Measurements from ENCODE around the gene VAV1.
A peak's percentile ranks its signal among the peaks of the same experiment; 100 is the strongest.

Gene VAV1, protein sequence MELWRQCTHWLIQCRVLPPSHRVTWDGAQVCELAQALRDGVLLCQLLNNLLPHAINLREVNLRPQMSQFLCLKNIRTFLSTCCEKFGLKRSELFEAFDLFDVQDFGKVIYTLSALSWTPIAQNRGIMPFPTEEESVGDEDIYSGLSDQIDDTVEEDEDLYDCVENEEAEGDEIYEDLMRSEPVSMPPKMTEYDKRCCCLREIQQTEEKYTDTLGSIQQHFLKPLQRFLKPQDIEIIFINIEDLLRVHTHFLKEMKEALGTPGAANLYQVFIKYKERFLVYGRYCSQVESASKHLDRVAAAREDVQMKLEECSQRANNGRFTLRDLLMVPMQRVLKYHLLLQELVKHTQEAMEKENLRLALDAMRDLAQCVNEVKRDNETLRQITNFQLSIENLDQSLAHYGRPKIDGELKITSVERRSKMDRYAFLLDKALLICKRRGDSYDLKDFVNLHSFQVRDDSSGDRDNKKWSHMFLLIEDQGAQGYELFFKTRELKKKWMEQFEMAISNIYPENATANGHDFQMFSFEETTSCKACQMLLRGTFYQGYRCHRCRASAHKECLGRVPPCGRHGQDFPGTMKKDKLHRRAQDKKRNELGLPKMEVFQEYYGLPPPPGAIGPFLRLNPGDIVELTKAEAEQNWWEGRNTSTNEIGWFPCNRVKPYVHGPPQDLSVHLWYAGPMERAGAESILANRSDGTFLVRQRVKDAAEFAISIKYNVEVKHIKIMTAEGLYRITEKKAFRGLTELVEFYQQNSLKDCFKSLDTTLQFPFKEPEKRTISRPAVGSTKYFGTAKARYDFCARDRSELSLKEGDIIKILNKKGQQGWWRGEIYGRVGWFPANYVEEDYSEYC

DNA sequence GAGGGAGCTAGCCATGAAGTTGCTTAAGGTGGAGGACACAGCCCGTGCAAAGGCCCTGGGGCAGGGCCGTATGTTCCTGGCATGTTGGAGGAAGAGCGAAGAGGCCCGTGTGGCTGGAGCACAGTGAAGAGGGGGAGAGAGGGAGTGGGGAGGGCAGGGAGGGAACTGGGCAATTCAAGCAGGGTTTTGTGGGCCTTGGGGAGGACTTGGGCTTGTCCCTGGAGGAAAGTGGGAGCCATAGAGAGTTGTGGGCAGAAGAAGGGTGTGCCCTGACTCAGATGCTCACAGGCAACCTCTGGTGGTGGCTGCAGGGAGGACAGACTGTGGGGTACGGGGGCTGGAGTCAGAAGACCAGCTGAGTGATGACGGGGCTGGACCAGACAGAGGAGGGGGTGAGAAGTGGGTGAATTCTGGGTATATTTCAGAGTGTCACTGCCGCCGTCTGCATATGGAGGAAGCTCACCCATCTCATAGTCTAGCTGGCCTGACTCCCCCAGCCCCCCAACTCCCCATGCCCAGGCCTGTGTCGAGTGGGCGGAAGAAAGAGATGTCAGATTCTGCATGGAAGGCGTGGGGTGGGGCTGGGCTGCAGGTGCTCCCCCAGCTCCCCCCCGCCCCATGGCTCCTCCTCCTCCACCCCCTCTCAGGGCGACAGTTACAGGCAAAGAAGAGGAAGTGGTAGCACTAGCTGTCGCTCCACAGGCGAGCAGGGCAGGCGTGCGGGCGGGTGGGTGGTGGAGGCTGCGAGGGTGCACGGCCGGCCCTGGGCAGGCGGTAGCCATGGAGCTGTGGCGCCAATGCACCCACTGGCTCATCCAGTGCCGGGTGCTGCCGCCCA lies at the start of gene VAV1:
TSS of gene VAV1 (plus strand) at position 681 of the 838 bp plus-strand sequence. CDS start at position 781, 100 bp downstream.
- TF ChIP-seq Cebpa-rat (IDR thresholded peaks at IDR 0.05): no peak
- Histone ChIP-seq H3K27ac (peak within 1 kb of the TSS; percentile 85 to 96 (median 93)), H3K4me2 (peak within 1 kb of the TSS; percentile 79 to 98 (median 92)), H3K9ac (peak within 1 kb of the TSS; percentile 86 to 97 (median 93)), H3K9me3 (replicated peaks in 1 of 11) (peaks cover 0 to 13% (median 0%) of the 10 kb centered on the region in 11 experiments; a peak in 7 of 22 replicates), H3K4me1 (peaks cover 26 to 53% (median 42%) of the 10 kb centered on the region in 10 experiments), H3K4me3 (peak within 1 kb of the TSS; percentile 90 to 100 (median 99)), H4K20me1 (peaks cover 27 to 41% (median 36%) of the 10 kb centered on the region in 11 experiments), H3K27me3 (no peaks in the 10 kb centered on the region), H3K36me3 (peaks cover 16 to 26% (median 22%) of the 10 kb centered on the region in 11 experiments)

DNA sequence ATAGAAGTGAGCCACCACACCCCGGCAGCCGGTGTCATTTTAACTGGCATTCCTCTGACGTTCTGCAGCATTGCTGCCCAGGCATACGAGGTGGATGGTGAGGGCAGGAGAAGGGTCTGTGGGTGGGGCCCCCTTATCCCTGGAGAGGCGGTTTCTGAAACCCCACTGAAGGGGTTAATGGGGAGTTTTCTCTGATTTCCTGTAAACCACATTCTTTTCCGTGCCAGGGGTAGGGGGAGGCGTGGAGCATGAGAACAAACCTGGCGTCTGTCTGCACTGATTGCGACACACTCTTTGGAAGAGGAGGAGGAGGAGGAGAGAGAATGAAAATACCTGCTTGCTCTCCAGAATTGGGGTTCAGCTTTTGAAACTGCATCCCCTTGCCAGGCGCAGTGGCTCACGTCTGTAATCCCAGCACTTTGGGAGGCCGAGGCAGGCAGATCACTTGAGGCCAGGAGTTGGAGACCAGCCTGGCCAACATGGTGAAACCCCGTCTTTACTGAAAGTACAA lies 49.3 kb upstream of the VAV1 start:
- Histone ChIP-seq H3K36me3 (peaks cover 0 to 8% (median 0%) of the 10 kb centered on the region in 11 experiments; a peak in 8 of 22 replicates), H4K20me1 (peaks cover 0 to 2% (median 0%) of the 10 kb centered on the region in 11 experiments; a peak in 3 of 22 replicates), H3K9ac (peak overlapping the region in 9 of 11 experiments; percentile 31 to 55 (median 46); a peak in 14 of 22 replicates), H3K9me3 (replicated peaks in 1 of 11) (no peaks in the 10 kb centered on the region; a peak in 1 of 22 replicates), H3K4me3 (peak overlapping the region in 3 of 10 experiments; percentile 40 to 44 (median 44); a peak in 7 of 20 replicates), H3K27ac (peak overlapping the region in 9 of 11 experiments; percentile 53 to 77 (median 72); a peak in 18 of 22 replicates), H3K27me3 (no peaks in the 10 kb centered on the region), H3K4me2 (peak overlapping the region; percentile 75 to 95 (median 90)), H3K4me1 (peaks cover 64 to 96% (median 81%) of the 10 kb centered on the region in 10 experiments)
- peak in 8 of 11 experiments; percentile 18 to 81 (median 60); a peak in 10 of 22 replicates for TF ChIP-seq Cebpa-rat (IDR thresholded peaks at IDR 0.05)

DNA sequence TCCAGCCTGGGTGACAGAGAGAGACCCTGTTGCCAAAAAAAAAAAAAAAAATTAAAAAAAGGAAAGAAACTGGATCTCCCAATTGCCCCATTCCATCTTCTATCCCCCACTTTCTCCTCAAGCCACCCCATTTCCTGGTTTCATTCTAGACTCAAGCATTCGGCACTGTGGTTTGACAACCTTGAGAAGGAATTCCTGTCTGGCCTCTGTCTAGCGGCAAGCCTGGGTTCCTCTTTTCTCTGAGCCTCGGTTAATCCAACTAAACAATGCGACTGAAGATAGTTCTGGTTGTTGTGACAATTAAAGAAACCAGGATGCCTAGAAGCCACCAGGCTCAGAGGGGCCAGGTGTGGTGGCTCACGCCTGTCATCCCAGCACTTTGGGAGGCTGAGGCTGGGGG lies 48.8 kb upstream of the VAV1 start:
- H3K9me3 ChIP-seq (replicated peaks in 1 of 11): no peaks in the 10 kb centered on the region; a peak in 1 of 22 replicates
- H3K4me2 ChIP-seq: peak overlapping the region; percentile 75 to 95 (median 90)
- peaks cover 0 to 5% (median 0%) of the 10 kb centered on the region in 11 experiments; a peak in 3 of 22 replicates for H3K36me3 ChIP-seq
- TF ChIP-seq Cebpa-rat (IDR thresholded peaks at IDR 0.05): no peak
- no peaks in the 10 kb centered on the region for H3K27me3 ChIP-seq
- H4K20me1 ChIP-seq: no peaks in the 10 kb centered on the region
- H3K27ac ChIP-seq: peak overlapping the region in 9 of 11 experiments; percentile 53 to 77 (median 72); a peak in 18 of 22 replicates
- H3K4me1 ChIP-seq: peaks cover 70 to 98% (median 87%) of the 10 kb centered on the region in 10 experiments
- H3K9ac ChIP-seq: peak overlapping the region in 8 of 11 experiments; percentile 31 to 55 (median 45); a peak in 12 of 22 replicates
- H3K4me3 ChIP-seq: peak overlapping the region in 3 of 10 experiments; percentile 40 to 44 (median 44); a peak in 4 of 20 replicates

DNA sequence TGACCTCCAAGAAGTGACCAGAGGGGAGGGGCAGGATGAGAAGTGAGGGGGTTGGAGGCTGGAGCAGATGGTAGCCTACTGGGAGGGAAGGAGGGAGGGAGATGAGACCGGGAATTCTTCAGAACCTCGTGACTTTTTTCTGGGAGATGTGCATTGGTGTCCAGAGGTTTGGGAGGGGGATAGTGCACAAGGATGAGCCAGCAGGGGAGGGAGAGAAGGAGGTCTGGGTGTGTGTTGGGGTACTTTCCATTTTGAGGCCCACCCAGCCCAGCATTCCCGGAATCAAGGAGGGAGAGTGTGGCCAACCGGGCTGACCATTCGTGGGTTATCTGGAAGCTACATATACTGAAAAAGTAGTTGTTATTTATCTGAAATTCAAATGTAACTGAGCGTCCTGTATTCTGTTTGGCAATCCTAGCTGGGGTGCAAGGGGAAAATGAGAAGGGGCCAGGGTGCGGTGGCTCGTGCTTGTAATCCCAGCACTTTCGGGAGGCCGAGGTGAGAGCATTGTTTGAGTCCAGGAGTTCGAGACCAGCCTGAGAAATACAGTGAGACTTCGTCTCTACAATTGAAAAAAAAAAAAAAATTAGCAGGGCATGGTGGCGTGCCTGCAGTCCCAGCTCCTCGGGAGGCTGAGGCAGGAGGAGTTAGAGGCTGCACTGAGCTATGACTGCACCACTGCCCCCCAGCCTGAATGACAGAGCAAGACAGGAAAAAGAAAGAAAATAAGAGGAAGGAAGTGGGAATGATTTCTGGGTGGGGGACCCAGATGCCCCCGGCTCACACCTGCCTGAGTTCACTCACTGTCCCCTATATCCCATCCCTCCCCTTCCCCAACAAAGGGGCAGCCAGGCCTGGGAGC lies 47.6 kb upstream of the VAV1 start:
- peak overlapping the region; percentile 75 to 95 (median 90) for H3K4me2 ChIP-seq
- H3K4me3 ChIP-seq: no peak overlapping the region
- no peaks in the 10 kb centered on the region; a peak in 1 of 22 replicates for H4K20me1 ChIP-seq
- H3K9me3 ChIP-seq (replicated peaks in 1 of 11): no peaks in the 10 kb centered on the region; a peak in 1 of 22 replicates
- H3K36me3 ChIP-seq: peaks cover 0 to 7% (median 4%) of the 10 kb centered on the region in 11 experiments; a peak in 6 of 22 replicates
- H3K27ac ChIP-seq: peak overlapping the region in 8 of 11 experiments; percentile 64 to 77 (median 72); a peak in 14 of 22 replicates
- H3K27me3 ChIP-seq: no peaks in the 10 kb centered on the region
- no peak for TF ChIP-seq Cebpa-rat (IDR thresholded peaks at IDR 0.05)
- H3K4me1 ChIP-seq: peaks cover 71 to 100% (median 89%) of the 10 kb centered on the region in 10 experiments
- peak overlapping the region in 5 of 11 experiments; percentile 6 to 51 (median 44); a peak in 7 of 22 replicates for H3K9ac ChIP-seq

DNA sequence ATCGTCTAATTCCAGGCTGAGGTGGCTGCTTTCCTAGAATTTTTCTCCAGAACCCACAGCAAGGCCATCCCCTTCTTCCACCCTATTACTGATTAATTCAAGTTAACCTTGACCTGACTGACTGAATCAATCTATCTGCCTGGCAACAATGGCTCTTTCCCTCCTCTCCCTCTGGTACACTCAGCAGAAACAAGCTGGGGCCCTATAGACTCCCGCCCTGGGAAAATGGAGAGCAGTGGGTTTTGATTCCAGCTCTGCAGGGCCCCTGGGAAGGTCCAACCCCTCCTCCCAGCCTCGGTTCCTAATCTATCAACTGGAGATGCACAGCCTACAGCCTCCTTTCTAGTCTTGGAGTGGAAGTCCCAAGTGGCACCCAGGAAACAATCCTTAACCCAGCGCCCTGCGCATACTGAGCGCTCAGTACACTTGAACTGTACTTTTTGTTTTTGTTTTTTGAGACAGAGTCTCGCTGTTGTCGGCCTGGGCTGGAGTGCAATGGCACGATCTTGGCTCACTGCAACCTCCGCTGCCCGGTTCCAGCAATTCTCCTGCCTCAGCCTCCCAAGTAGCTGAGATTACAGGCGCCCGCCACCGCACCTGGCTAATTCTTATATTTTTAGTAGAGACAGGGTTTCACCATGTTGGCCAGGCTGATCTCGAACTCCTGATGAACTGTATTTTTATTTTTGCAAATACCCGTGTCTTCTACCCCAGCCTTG lies 46.8 kb upstream of the VAV1 start:
- peaks cover 0 to 10% (median 8%) of the 10 kb centered on the region in 11 experiments; a peak in 6 of 22 replicates for H3K36me3 ChIP-seq
- H3K4me2 ChIP-seq: peak overlapping the region; percentile 75 to 95 (median 90)
- H3K4me1 ChIP-seq: peaks cover 63 to 97% (median 84%) of the 10 kb centered on the region in 10 experiments
- H3K4me3 ChIP-seq: no peak overlapping the region
- H3K9ac ChIP-seq: peak overlapping the region in 4 of 11 experiments; percentile 6 to 48 (median 22); a peak in 5 of 22 replicates
- peak overlapping the region in 7 of 11 experiments; percentile 34 to 76 (median 69); a peak in 11 of 22 replicates for H3K27ac ChIP-seq
- no peaks in the 10 kb centered on the region for H3K27me3 ChIP-seq
- H3K9me3 ChIP-seq (replicated peaks in 1 of 11): no peaks in the 10 kb centered on the region; a peak in 1 of 22 replicates
- no peaks in the 10 kb centered on the region; a peak in 1 of 22 replicates for H4K20me1 ChIP-seq
- no peak for TF ChIP-seq Cebpa-rat (IDR thresholded peaks at IDR 0.05)

DNA sequence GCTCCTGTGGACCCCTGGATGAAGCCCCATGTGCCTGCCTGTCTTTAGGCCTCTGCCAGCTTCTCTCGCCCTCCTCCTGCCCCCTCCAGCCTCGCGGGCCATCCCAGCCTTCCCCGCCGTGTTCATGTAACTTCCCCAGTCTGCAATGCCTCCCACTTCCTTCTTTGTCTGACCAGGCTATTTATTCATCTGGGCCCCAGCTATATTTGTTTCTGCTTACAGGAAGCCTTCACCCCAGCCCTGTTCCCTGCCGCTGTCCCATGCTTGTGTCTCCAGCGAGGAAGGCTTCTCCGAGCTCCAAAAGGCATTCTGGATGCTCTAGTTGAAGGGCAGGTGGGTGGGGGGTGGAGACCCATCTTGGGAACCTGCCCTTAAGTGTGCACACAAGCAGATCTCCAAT lies 44.2 kb upstream of the VAV1 start:
- no peaks in the 10 kb centered on the region for H3K27me3 ChIP-seq
- H3K4me1 ChIP-seq: peaks cover 36 to 70% (median 57%) of the 10 kb centered on the region in 10 experiments
- H3K36me3 ChIP-seq: peaks cover 7 to 33% (median 27%) of the 10 kb centered on the region in 11 experiments; a peak in 20 of 22 replicates
- H3K9me3 ChIP-seq (replicated peaks in 1 of 11): no peaks in the 10 kb centered on the region; a peak in 1 of 22 replicates
- peak overlapping the region; percentile 62 to 93 (median 84) for H3K4me2 ChIP-seq
- peak overlapping the region in 10 of 11 experiments; percentile 45 to 82 (median 75); a peak in 20 of 22 replicates for H3K27ac ChIP-seq
- H3K4me3 ChIP-seq: peak overlapping the region in 6 of 10 experiments; percentile 20 to 56 (median 31); a peak in 8 of 20 replicates
- TF ChIP-seq Cebpa-rat (IDR thresholded peaks at IDR 0.05): no peak
- peak overlapping the region; percentile 15 to 73 (median 61); a peak in 20 of 22 replicates for H3K9ac ChIP-seq
- peaks cover 0 to 11% (median 0%) of the 10 kb centered on the region in 11 experiments; a peak in 5 of 22 replicates for H4K20me1 ChIP-seq
